ENCODE measurements around the gene PACRG.

DNA sequence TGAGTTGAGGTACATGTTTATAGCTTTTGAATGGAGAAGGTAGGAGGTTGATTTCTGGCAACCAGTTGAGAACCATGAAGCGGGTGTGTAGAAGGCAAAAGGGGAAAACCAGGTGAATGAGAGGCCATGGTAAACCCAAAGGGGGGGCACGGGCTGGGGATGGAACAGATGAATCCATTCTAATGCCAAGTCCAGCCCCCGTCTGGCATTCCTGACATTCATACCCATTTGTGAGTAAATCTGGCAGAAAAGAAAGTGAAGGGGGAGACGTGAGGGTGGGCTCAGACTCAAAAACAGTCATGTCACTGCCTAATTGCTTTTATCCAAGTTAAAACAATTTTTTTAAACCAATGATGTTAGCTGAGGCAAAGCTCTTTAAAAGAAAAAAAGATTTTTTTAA, 513.9 kb downstream of the PACRG start:
- TF ChIP-seq, protein P1, sequence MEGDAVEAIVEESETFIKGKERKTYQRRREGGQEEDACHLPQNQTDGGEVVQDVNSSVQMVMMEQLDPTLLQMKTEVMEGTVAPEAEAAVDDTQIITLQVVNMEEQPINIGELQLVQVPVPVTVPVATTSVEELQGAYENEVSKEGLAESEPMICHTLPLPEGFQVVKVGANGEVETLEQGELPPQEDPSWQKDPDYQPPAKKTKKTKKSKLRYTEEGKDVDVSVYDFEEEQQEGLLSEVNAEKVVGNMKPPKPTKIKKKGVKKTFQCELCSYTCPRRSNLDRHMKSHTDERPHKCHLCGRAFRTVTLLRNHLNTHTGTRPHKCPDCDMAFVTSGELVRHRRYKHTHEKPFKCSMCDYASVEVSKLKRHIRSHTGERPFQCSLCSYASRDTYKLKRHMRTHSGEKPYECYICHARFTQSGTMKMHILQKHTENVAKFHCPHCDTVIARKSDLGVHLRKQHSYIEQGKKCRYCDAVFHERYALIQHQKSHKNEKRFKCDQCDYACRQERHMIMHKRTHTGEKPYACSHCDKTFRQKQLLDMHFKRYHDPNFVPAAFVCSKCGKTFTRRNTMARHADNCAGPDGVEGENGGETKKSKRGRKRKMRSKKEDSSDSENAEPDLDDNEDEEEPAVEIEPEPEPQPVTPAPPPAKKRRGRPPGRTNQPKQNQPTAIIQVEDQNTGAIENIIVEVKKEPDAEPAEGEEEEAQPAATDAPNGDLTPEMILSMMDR (IDR thresholded peaks at IDR 0.05), result no peak
- TF ChIP-seq POLR2A (IDR thresholded peaks at IDR 0.05), result no peak
